ENCODE measurements around the gene RPL35A. TPM values are rescaled to one million over a fixed set of nuclear protein-coding genes. Genes with fewer than 3 reads are reported as not detected.

Gene RPL35A
- total RNA-seq, 1 donor from 2014 or later: 1,132 TPM

DNA sequence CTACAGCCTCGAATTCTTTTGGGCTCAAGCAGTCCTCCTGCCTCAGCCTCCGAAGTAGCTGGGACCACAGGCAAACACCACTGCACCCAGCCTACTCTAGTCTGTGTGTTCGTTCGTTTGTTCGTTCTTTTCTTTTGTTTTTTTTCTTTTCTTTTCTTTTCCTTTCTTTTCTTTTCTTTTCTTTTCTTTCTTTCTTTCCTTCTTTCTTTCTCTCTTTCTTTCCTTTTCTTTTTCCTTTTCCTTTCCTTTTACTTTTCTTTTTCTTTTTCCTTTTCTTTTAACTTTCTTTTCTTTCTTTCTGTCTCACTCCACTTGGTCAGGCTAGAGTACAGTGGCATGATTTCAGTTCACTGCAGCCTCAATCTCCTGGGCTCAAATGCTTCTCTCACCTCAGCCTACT is 46.9 kb downstream of the RPL35A start:
- no peak for DNase-seq (ENCODE audit: low spot score, unreplicated experiment)
- H3K4me1 Mint-ChIP-seq (ENCODE audit: low read depth): peaks cover 4% of the 10 kb centered on the region
- H3K9me3 Mint-ChIP-seq (ENCODE audit: low read depth): no peaks in the 10 kb centered on the region
- H3K27ac Mint-ChIP-seq: no peak overlapping the region
- H3K4me3 Mint-ChIP-seq (ENCODE audit: low read depth): no peak overlapping the region
- H3K27me3 Mint-ChIP-seq: no peaks in the 10 kb centered on the region
- TF ChIP-seq, protein P1, sequence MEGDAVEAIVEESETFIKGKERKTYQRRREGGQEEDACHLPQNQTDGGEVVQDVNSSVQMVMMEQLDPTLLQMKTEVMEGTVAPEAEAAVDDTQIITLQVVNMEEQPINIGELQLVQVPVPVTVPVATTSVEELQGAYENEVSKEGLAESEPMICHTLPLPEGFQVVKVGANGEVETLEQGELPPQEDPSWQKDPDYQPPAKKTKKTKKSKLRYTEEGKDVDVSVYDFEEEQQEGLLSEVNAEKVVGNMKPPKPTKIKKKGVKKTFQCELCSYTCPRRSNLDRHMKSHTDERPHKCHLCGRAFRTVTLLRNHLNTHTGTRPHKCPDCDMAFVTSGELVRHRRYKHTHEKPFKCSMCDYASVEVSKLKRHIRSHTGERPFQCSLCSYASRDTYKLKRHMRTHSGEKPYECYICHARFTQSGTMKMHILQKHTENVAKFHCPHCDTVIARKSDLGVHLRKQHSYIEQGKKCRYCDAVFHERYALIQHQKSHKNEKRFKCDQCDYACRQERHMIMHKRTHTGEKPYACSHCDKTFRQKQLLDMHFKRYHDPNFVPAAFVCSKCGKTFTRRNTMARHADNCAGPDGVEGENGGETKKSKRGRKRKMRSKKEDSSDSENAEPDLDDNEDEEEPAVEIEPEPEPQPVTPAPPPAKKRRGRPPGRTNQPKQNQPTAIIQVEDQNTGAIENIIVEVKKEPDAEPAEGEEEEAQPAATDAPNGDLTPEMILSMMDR (IDR thresholded peaks at IDR 0.05; ENCODE audit: unreplicated experiment): no peak
- peaks cover 19% of the 10 kb centered on the region for H3K36me3 Mint-ChIP-seq (ENCODE audit: insufficient read depth)

DNA sequence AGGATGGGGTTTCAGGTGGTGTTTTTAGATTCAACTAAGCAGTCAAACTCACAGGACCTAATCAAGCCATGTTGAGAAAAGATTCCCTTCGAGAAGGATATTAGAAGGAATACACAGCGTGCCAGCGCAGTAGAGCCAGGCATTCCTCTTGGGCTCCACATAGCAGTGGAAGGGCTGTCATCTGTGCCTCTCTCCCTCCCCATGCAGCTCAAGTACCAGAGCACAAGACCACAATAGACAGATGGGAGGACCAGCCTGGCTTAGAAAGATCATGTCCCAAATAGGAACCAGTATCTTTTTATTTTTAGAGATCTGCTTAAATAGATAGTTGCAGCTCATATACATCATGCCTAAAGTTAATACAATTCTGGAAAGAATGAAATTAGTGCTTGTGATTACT is 47.9 kb downstream of the RPL35A start:
- Mint-ChIP-seq H3K36me3 (ENCODE audit: insufficient read depth) (peaks cover 12% of the 10 kb centered on the region), H3K9me3 (ENCODE audit: low read depth) (no peaks in the 10 kb centered on the region), H3K4me1 (ENCODE audit: low read depth) (peaks cover 4% of the 10 kb centered on the region), H3K27me3 (no peaks in the 10 kb centered on the region), H3K4me3 (ENCODE audit: low read depth) (no peak overlapping the region), H3K27ac (no peak overlapping the region)
- no peak for DNase-seq (ENCODE audit: low spot score, unreplicated experiment)
- TF ChIP-seq, protein P1 (IDR thresholded peaks at IDR 0.05; ENCODE audit: unreplicated experiment): no peak

Other genes starting within 250 kb of the RPL35A start
- gene RUBCN, start 213.3 kb upstream of the RPL35A start, total RNA-seq: 29.0 and 30.4 TPM in 2 replicates
- 42.3 and 50.8 TPM in 2 replicates for gene FYTTD1, start 200.3 kb upstream of the RPL35A start, total RNA-seq
- 73.3 and 84.3 TPM in 2 replicates for gene LRCH3, start 158.9 kb upstream of the RPL35A start, total RNA-seq
- gene LMLN, start 10.0 kb downstream of the RPL35A start, total RNA-seq: 8.0 and 14.4 TPM in 2 replicates